Measurements from ENCODE around the gene SERGEF.

Gene SERGEF

GRCh38 chr11:17744151-17744940, 268.5 kb downstream of the SERGEF start:
- no peak for DNase-seq

- no peak for DNase-seq
Measured at GRCh38 chr11:17743808-17744119, 269.1 kb downstream of the SERGEF start.

- no peak for DNase-seq
Measured at GRCh38 chr11:17743026-17743807, 269.6 kb downstream of the SERGEF start.

GRCh38 chr11:17742019-17742418, 270.8 kb downstream of the SERGEF start:
- no peak for DNase-seq

GRCh38 chr11:17741487-17741886, 271.4 kb downstream of the SERGEF start:
- no peak for DNase-seq

GRCh38 chr11:17740649-17741235, 272.1 kb downstream of the SERGEF start:
- DNase-seq, result no peak

- no peak for DNase-seq
Measured at GRCh38 chr11:17739945-17740338, 272.9 kb downstream of the SERGEF start.

GRCh38 chr11:17738151-17738973, 274.5 kb downstream of the SERGEF start:
- no peak for DNase-seq

Measured in NCI-H748 treated with DMSO at 0.1 percent for 48 hours (cell line).